H1 (cell line): Measurements from ENCODE around the gene CSDE1. TPM values are rescaled to one million over a fixed set of nuclear protein-coding genes. Genes with fewer than 3 reads are reported as not detected.

ENCODE experiments used
- CTCF ChIA-PET: fragments of 300-600 bp; sonication (Branson Sonifier 250); formaldehyde crosslinking; loops from one replicate; lab custom pipeline; 2021; ENCODE audit not compliant: partially characterized antibody; lab: Charles Lee
- POLR2A ChIA-PET: fragments of 300-600 bp; sonication (Branson Sonifier 250); formaldehyde crosslinking; loops from one replicate; lab custom pipeline; 2021; ENCODE audit warnings: inconsistent platforms; ENCODE audit not compliant: partially characterized antibody; lab: Charles Lee
- DNase-seq, 2 experiments: peaks; one replicate each; pipeline versions ENCODE4 v3.0.0 to v3.0.0-alpha.2; 2010 to 2022; ENCODE audit warnings: low spot score in 2 of 2, low read depth in 1 of 2, mixed read lengths in 1 of 2
- FAIRE-seq: peaks from 2 replicates; lab custom pipeline; 2011; peaks lifted over from hg19 to GRCh38; lab: Jason Lieb, UNC
- H2AFZ ChIP-seq: 2 replicates; pipeline ENCODE4 v1.8.1; 2012; ENCODE audit warnings: low read length, inconsistent platforms
- H2AK5ac ChIP-seq: 2 replicates; pipeline ENCODE4 v1.6.1; 2013; ENCODE audit warnings: low read depth, low read length
- H2BK120ac ChIP-seq: replicated peaks from 2 replicates; pipeline ENCODE3; 2013; ENCODE audit warnings: low read depth, low read length, inconsistent platforms
- H2BK12ac ChIP-seq: 2 replicates; pipeline ENCODE4 v1.6.1; 2013; ENCODE audit warnings: low read depth, low read length
- H2BK15ac ChIP-seq: 2 replicates; pipeline ENCODE4 v1.6.1; 2013; ENCODE audit warnings: low read length
- H2BK20ac ChIP-seq: 2 replicates; pipeline ENCODE4 v1.6.1; 2013; ENCODE audit warnings: low read length
- H2BK5ac ChIP-seq: 2 replicates; pipeline ENCODE4 v1.6.1; 2013; ENCODE audit warnings: low read depth, low read length
- H3K14ac ChIP-seq: 2 replicates; pipeline ENCODE4 v1.6.1; 2013; ENCODE audit warnings: inconsistent platforms; ENCODE audit not compliant: insufficient read length
- H3K18ac ChIP-seq: 2 replicates; pipeline ENCODE4 v1.6.1; 2013; ENCODE audit warnings: low read length; ENCODE audit errors: extremely low read depth
- H3K23ac ChIP-seq: 2 replicates; pipeline ENCODE4 v1.6.1; 2013; ENCODE audit warnings: inconsistent platforms; ENCODE audit not compliant: insufficient read length
- H3K23me2 ChIP-seq: 2 replicates; pipeline ENCODE4 v1.6.1; 2013; ENCODE audit warnings: low read depth, low read length
- H3K27ac ChIP-seq: 2 replicates; pipeline ENCODE4 v1.6.1; 2011; ENCODE audit warnings: low read depth, low read length, inconsistent platforms
- H3K27me3 ChIP-seq, 4 experiments: replicated peaks in 1 of 4; 1 replicate in 1 of 4; 2 replicates in 3 of 4; pipeline versions ENCODE4 v1.6.1 to v1.8.1; 2011 to 2013; ENCODE audit warnings: low read length in 3 of 4, mild to moderate bottlenecking in 3 of 4, inconsistent platforms in 2 of 4, mixed read lengths in 2 of 4, moderate library complexity in 1 of 4; ENCODE audit not compliant: control insufficient read depth in 3 of 4, insufficient read depth in 3 of 4; ENCODE audit errors: extremely low read depth in 1 of 4
- H3K36me3 ChIP-seq, 4 experiments: 2 replicates each; pipeline versions ENCODE4 v1.6.1 to v1.8.1; 2011 to 2013; ENCODE audit warnings: mild to moderate bottlenecking in 4 of 4, low read length in 3 of 4, moderate library complexity in 2 of 4, control low read depth in 1 of 4, inconsistent platforms in 1 of 4; ENCODE audit not compliant: insufficient read depth in 4 of 4, control insufficient read depth in 2 of 4
- H3K4ac ChIP-seq: replicated peaks from 2 replicates; pipeline ENCODE3; 2013; ENCODE audit warnings: low read length, low read depth, mixed read lengths, inconsistent platforms; ENCODE audit not compliant: insufficient read length
- H3K4me1 ChIP-seq, 4 experiments: replicated peaks in 1 of 4; 1 replicate in 1 of 4; 2 replicates in 3 of 4; pipeline versions ENCODE4 v1.6.1 to v1.8.1; 2011 to 2013; ENCODE audit warnings: low read length in 3 of 4, inconsistent platforms in 2 of 4, mixed read lengths in 1 of 4; ENCODE audit not compliant: insufficient read depth in 4 of 4, control insufficient read depth in 3 of 4
- H3K4me2 ChIP-seq, 2 experiments: 2 replicates each; pipeline versions ENCODE4 v1.6.1 to v1.8.1; 2011 to 2013; ENCODE audit warnings: low read depth in 2 of 2, low read length in 2 of 2, control low read depth in 1 of 2, inconsistent platforms in 1 of 2, mild to moderate bottlenecking in 1 of 2; ENCODE audit not compliant: insufficient read depth in 1 of 2
- H3K4me3 ChIP-seq, 4 experiments: fragments of 200-600, 300-600 bp in 1 of 4; sonication (generic), shearing (Covaris generic), sonication (Bioruptor Twin) in 1 of 4; 2 replicates each; pipeline versions ENCODE4 v1.5.1 to v1.8.1; 2011 to 2016; ENCODE audit warnings: low read length in 4 of 4, low read depth in 3 of 4, control low read depth in 2 of 4, inconsistent platforms in 2 of 4, mild to moderate bottlenecking in 2 of 4, mixed read lengths in 1 of 4, moderate library complexity in 1 of 4; ENCODE audit not compliant: insufficient read depth in 2 of 4; ENCODE audit errors: extremely low read depth in 1 of 4
- H3K56ac ChIP-seq: replicated peaks from 2 replicates; pipeline ENCODE3; 2013; ENCODE audit warnings: low read depth, mild to moderate bottlenecking, mixed read lengths, low read length, inconsistent platforms; ENCODE audit not compliant: insufficient read length
- H3K79me1 ChIP-seq: 2 replicates; pipeline ENCODE4 v1.6.1; 2013; ENCODE audit warnings: low read depth, low read length, control low read depth
- H3K79me2 ChIP-seq, 2 experiments: 2 replicates each; pipeline versions ENCODE4 v1.6.1 to v1.8.1; 2012 to 2013; ENCODE audit warnings: low read length in 2 of 2, mild to moderate bottlenecking in 2 of 2, inconsistent platforms in 1 of 2; ENCODE audit not compliant: insufficient read depth in 2 of 2, control insufficient read depth in 1 of 2
- H3K9ac ChIP-seq, 4 experiments: replicated peaks in 1 of 4; 1 replicate in 1 of 4; 2 replicates in 3 of 4; pipeline versions ENCODE4 v1.6.1 to v1.8.1; 2011 to 2013; ENCODE audit warnings: low read depth in 3 of 4, low read length in 3 of 4, control low read depth in 2 of 4, mild to moderate bottlenecking in 2 of 4, moderate library complexity in 2 of 4, inconsistent platforms in 1 of 4; ENCODE audit errors: extremely low read depth in 1 of 4
- H3K9me3 ChIP-seq, 2 experiments: 2 replicates each; pipeline versions ENCODE4 v1.6.1 to v1.8.1; 2012 to 2013; ENCODE audit warnings: mild to moderate bottlenecking in 2 of 2, moderate library complexity in 2 of 2, control low read depth in 1 of 2, inconsistent platforms in 1 of 2, low read depth in 1 of 2, low read length in 1 of 2, mixed read lengths in 1 of 2; ENCODE audit not compliant: insufficient read depth in 2 of 2
- H4K20me1 ChIP-seq, 2 experiments: replicated peaks in 1 of 2; 2 replicates each; pipeline versions ENCODE3 to v1.8.1; 2011 to 2013; ENCODE audit warnings: inconsistent platforms in 2 of 2, low read length in 2 of 2, mild to moderate bottlenecking in 1 of 2; ENCODE audit not compliant: insufficient read depth in 2 of 2, control insufficient read depth in 1 of 2
- H4K5ac ChIP-seq: 2 replicates; pipeline ENCODE4 v1.6.1; 2013; ENCODE audit warnings: low read length, low read depth, mixed read lengths, inconsistent platforms; ENCODE audit not compliant: insufficient read length
- H4K8ac ChIP-seq: 2 replicates; pipeline ENCODE4 v1.8.0; 2013; ENCODE audit warnings: mild to moderate bottlenecking, moderate library complexity, low read length, inconsistent platforms; ENCODE audit not compliant: insufficient read depth; ENCODE audit errors: extremely low read depth
- H4K91ac ChIP-seq: replicated peaks from 2 replicates; pipeline ENCODE3; 2013; ENCODE audit warnings: low read length, mixed read lengths, inconsistent platforms; ENCODE audit not compliant: insufficient read length
- ASH2L ChIP-seq: fragments of 200-600, 300-600 bp; sonication (generic); IDR thresholded peaks from one replicate; pipeline ENCODE4 v1.7.1; 2017; ENCODE audit warnings: low read length
- ATF2 ChIP-seq: IDR thresholded peaks from 2 replicates; pipeline ENCODE4 v1.6.1; 2012; ENCODE audit warnings: low read length, inconsistent platforms
- CBX5 ChIP-seq: fragments of 300-800, 300-1000 bp; sonication (generic); IDR thresholded peaks from 2 replicates; pipeline ENCODE4 v1.7.1; 2016; ENCODE audit warnings: antibody characterized with exemption, low read length, low read depth
- KDM5A ChIP-seq: fragments of 200-600 bp; IDR thresholded peaks from 2 replicates; pipeline ENCODE4 v1.7.1; 2012; ENCODE audit warnings: mild to moderate bottlenecking, low read length, inconsistent platforms, mixed read lengths
- NANOG ChIP-seq: IDR thresholded peaks from 2 replicates; pipeline ENCODE4 v1.6.1; 2011; ENCODE audit warnings: low read length, low read depth, mild to moderate bottlenecking, inconsistent platforms; ENCODE audit not compliant: insufficient read depth, poor library complexity, severe bottlenecking
- NRF1 ChIP-seq: IDR thresholded peaks from 2 replicates; pipeline ENCODE4 v1.6.1; 2011; ENCODE audit warnings: mild to moderate bottlenecking, low read depth, low read length, improper control_type of control experiment
- POLR2AphosphoS5 ChIP-seq: IDR thresholded peaks from 2 replicates; pipeline ENCODE4 v1.6.1; 2011; ENCODE audit warnings: low read depth, low read length
- SIN3A ChIP-seq, 2 experiments: IDR thresholded peaks in 1 of 2; conservative IDR thresholded peaks in 1 of 2; 2 replicates each; pipeline ENCODE4 v1.6.1; 2011 to 2012; ENCODE audit warnings: low read length in 2 of 2, improper control_type of control experiment in 1 of 2, low read depth in 1 of 2, mild to moderate bottlenecking in 1 of 2
- SIX5 ChIP-seq: IDR thresholded peaks from 2 replicates; pipeline ENCODE4 v1.6.1; 2011; ENCODE audit warnings: mild to moderate bottlenecking, low read depth, low read length
- SP1 ChIP-seq: IDR thresholded peaks from 2 replicates; pipeline ENCODE4 v1.6.1; 2011; ENCODE audit warnings: low read depth, low read length
- TEAD4 ChIP-seq: IDR thresholded peaks from 2 replicates; pipeline ENCODE4 v1.6.1; 2012; ENCODE audit warnings: low read depth, low read length, inconsistent platforms, mixed read lengths
- WGBS, 2 experiments: shearing (Covaris generic) in 1 of 2; methylation state at CpG; one replicate each; pipeline versions ENCODE4 v1.1.6 to v1.1.7; 2013 to 2015; ENCODE audit warnings: low lambda C conversion rate in 2 of 2, mixed read lengths in 2 of 2, inconsistent platforms in 1 of 2, low coverage in 1 of 2, missing lambda C conversion rate in 1 of 2; ENCODE audit not compliant: insufficient replicate concordance in 2 of 2, insufficient coverage in 1 of 2, insufficient read length in 1 of 2; ENCODE audit errors: extremely low coverage in 1 of 2, missing lambda C conversion rate in 1 of 2; 5-methylcytosine and 5-hydroxymethylcytosine counted together
- polyA plus RNA-seq, 7 experiments: library from polyadenylated mRNA; depleted of rRNA in 3 of 7; stranded (reverse) in 5 of 7; unstranded in 2 of 7; fragments of >200 nt in 5 of 7; fragments of 200-250 nt in 2 of 7; gene quantifications; 1 replicate in 5 of 7; 2 replicates in 1 of 7; 4 replicates in 1 of 7; pipeline versions ENCODE4 v1.2.1 to v1.2.3, GENCODE V29; 2011 to 2013; ENCODE audit warnings: missing spikeins in 2 of 7, mixed read lengths in 2 of 7
- total RNA-seq: library from RNA; stranded (reverse); fragmentation: NEBNext Ultra II Directional; extraction: Animal tissue kit (Norgen Biotek cat#: 25700); gene quantifications from 2 replicates; pipeline ENCODE4 v1.2.1, GENCODE V29; 2021

CSDE1 gene
- total and polyA plus RNA-seq, 2 of the 8 experiments (the other 6 are each of a cell fraction or from before 2014, with no cell fraction given) = 149 to 635 TPM

GRCh38 chr1:114720492-114720891, 37.3 kb downstream of the CSDE1 start:
- Histone ChIP-seq H3K23me2 (no peaks in the 10 kb centered on the region), H4K20me1 (peaks cover 0 to 1% of the 10 kb centered on the region in 2 experiments), H2AK5ac (no peak overlapping the region), H3K27ac (no peak overlapping the region), H2AFZ (no peak overlapping the region), H3K4ac (no peak overlapping the region), H3K36me3 (peaks cover 39 to 84% (median 65%) of the 10 kb centered on the region in 4 experiments), H3K23ac (no peak overlapping the region), H3K4me1 (no peaks in the 10 kb centered on the region; a peak in 1 of 7 replicates), H2BK20ac (no peak overlapping the region), H3K4me2 (no peak overlapping the region), H3K56ac (no peak overlapping the region), H4K8ac (no peak overlapping the region), H4K5ac (no peak overlapping the region), H2BK15ac (no peak overlapping the region), H3K27me3 (no peaks in the 10 kb centered on the region), H3K14ac (no peak overlapping the region), H4K91ac (no peak overlapping the region), H3K9ac (no peak overlapping the region), H3K4me3 (no peak overlapping the region), H2BK120ac (no peak overlapping the region), H3K79me1 (no peaks in the 10 kb centered on the region), H2BK5ac (no peak overlapping the region), H3K9me3 (no peaks in the 10 kb centered on the region), H2BK12ac (no peak overlapping the region), H3K79me2 (peaks cover 0 to 10% of the 10 kb centered on the region in 2 experiments; a peak in 3 of 4 replicates), H3K18ac (no peak overlapping the region)
- 86% methylated on average over 4 of the region's 4 CpGs; no CpG with 5 or more reads in 1 of the 2 experiments for WGBS, 2 experiments
- no peak for DNase-seq
- FAIRE-seq = no peak
- CTCF ChIA-PET = interaction anchor here (0.8 kb wide), 1 partner anchor 8 kb away, joined by 3 read pairs; no protein-coding TSS in a partner anchor
- POLR2A ChIA-PET = interaction anchor here (0.8 to 2.6 kb wide), 6 partner anchors 10 to 37 kb away, joined by 3 to 11 read pairs (median 4); partner anchors contain the start of gene CSDE1
- TF ChIP-seq POLR2AphosphoS5 = no peak
- TF ChIP-seq TEAD4 = no peak
- no peak for TF ChIP-seq CBX5
- TF ChIP-seq ATF2 = no peak
- TF ChIP-seq SIX5 = no peak
- no peak for TF ChIP-seq NANOG
- TF ChIP-seq ASH2L = no peak
- TF ChIP-seq SP1 = no peak
- TF ChIP-seq SIN3A (conservative IDR thresholded peaks at IDR 0.05 in 1 of 2, IDR thresholded peaks at IDR 0.05 in 1 of 2; ENCODE audit: low read depth in 1 of 2, low read length in 2 of 2) = no peak
- TF ChIP-seq KDM5A = no peak
- no peak for TF ChIP-seq NRF1
